HG02623 (cell line): Measurements from ENCODE around the gene ADCY4.

ENCODE experiments used
- ATAC-seq: cut with Tn5 transposase; IDR thresholded peaks from one replicate; pipeline ENCODE4 v1.9.1; 2021; ENCODE audit warnings: moderate library complexity; ENCODE audit not compliant: unreplicated experiment

ADCY4 gene

DNA sequence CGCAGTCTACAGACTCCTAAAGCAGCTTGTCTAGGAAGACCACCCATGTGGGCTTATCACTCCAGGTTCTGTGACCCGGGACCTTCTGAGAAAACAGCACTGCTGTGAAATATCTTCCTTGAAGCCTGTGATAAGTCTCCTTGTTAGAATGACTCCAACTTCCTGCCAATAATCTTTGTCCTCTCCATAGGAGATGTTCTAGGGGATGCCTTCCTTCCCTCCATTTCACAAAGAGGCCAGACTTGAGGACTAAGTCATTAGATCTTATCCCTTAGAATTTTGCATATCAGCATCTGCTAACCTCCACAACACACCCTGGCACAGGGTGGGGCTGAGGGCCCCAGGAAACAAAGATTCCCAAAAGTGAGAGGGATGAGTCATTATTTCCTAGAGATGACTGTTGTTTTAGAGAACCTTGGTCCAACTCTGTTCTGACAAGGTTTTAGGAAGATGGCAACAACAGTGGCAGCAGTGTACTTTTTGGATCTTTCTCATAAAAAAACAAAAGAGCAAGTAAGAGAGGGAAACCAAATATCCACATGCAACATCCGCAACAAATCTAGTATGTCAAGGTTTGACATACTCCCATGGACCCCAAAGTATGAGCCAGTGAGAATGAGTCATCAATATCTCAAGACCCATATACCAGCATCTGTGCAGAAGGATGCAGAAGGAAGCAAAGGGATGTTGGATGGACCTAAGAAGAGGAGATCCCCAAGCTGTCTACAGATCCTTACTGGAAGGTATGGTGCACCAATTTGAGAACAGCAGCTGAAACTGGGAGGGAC, 17.5 kb downstream of the ADCY4 start:
- no peak for ATAC-seq

DNA sequence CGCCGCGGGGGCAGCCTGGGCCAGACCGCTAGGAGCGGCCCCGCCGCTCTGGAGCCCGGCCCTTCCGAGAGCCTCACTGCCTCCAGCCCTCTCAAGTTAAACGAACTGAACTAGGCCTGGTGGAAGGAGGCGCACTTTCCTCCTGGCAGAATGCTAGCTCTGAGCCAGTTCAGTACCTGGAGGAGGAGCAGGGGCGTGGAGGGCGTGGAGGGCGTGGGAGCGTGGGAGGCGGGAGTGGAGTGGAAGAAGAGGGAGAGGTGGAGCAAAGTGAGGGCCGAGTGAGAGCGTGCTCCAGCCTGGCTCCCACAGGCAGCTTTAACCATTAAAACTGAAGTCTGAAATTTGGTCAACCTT, 18.3 kb downstream of the ADCY4 start:
- no peak for ATAC-seq

DNA sequence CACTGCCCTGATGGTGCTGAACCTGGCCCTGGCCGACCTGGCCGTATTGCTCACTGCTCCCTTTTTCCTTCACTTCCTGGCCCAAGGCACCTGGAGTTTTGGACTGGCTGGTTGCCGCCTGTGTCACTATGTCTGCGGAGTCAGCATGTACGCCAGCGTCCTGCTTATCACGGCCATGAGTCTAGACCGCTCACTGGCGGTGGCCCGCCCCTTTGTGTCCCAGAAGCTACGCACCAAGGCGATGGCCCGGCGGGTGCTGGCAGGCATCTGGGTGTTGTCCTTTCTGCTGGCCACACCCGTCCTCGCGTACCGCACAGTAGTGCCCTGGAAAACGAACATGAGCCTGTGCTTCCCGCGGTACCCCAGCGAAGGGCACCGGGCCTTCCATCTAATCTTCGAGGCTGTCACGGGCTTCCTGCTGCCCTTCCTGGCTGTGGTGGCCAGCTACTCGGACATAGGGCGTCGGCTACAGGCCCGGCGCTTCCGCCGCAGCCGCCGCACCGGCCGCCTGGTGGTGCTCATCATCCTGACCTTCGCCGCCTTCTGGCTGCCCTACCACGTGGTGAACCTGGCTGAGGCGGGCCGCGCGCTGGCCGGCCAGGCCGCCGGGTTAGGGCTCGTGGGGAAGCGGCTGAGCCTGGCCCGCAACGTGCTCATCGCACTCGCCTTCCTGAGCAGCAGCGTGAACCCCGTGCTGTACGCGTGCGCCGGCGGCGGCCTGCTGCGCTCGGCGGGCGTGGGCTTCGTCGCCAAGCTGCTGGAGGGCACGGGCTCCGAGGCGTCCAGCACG, 18.9 kb downstream of the ADCY4 start:
- ATAC-seq, result no peak

DNA sequence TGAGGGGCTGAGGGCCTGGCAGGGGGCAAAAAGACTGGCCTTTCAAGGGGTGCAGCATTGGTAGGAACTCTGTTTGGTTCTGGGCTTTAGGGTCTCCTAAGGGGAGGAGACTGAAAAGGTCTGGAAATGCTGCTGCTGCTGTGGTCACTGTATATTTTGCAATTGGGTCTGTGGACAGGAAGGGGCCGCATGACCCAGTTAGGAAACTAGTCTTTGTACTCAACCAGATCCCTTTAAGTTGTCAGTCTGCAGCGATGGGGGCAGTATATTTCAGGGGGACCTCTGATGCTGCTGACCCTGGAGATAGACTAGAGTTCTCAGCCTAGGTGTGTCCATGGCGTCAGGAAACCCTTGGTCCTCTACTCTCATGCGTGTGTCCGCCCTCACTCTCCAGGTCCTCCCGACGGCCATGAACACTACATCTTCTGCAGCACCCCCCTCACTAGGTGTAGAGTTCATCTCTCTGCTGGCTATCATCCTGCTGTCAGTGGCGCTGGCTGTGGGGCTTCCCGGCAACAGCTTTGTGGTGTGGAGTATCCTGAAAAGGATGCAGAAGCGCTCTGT, 19.5 kb downstream of the ADCY4 start:
- no peak for ATAC-seq

DNA sequence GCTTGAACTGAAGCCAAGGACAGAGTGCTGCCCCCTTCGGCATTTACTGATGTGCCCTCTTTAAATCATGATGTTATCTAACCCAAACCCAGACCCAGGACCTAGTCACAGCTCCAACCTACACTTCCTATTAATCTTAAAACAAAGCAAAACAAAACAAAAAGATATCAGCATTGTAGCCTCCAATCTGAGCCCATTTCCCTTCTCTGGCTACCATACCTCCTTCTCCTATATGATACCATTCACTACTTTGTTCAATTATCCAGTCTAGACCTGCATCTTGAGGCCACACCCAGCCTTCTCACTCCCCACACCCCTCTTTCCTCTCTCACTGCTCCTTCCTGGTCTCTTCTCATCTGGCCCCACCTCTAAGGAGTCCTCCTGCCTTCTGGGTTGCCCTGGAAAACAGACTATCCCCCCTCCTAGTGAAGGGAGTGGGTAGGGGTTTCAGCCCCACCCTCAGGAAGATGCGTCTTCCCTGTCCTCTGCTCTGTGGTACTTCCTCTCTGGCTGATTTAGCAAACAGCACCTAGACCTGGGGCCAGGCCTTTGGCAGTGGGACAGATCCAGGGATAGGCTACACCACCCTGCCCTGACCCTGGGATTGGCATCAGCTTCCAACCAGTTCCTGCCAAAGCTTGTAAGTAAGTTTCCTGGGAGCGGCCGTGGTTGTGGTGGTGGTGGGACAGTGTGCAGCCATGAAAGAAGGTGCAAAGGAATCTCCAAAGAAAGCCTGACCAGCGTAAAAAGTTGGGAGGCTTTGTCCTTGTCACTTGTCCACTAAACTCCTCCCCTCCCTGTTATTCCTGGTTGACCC, 20.3 kb downstream of the ADCY4 start:
- ATAC-seq, result no peak

DNA sequence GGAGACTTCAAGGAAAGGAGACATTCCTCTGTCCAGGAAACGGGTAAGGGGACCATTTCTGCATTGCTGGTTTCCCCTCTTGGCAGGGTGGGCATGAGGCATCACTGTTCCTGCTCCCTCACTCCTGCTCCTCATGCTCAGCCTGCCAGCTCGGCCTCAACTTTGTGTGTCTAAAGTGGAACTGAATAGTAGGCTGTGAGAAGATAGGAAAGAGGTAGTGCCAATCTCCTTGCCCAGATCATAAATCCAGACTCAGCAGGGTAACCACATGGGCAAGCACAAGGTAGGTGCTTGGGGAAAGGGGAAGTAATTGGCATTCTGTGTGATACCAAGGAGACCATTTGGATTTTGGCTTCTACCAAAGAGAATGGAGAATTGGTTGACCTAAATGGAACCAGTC, 21.0 kb downstream of the ADCY4 start:
- no peak for ATAC-seq

DNA sequence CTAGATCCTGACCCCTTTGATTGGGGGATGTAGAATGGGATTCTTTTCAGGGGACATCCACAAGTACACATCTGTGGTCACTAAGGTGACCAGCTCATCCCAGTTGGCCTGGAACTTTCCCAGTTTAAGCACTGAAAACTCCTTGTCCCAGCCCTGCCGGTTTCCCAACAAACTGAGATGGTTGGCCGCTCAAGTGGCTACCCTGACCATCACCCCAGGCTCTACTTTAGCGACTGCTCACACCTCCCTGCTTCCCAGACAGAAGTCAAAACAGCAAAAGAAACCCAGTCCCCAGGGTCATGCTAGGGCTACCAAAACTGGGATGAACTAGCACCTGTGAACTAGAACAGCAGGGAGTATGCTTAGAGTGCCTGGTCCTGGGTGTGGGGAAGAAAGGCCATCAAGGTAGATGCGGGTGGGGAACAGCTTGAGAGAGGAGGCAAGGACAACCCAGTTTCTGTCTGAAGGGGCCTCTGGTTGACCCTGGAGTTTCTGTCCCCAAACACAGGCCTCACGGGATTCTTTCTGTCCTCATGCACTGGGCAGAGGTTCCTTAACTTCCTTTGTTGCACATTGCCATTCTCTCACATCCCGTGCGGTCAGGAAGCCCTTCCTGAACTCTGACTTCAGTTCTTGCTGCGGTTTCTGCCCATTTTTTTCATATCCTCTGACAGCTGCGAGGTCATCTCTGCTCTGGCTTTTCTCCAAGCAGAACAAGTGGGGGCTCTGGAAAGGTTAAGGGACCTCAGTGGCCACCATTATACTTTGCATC, 21.9 kb downstream of the ADCY4 start:
- ATAC-seq, result no peak

DNA sequence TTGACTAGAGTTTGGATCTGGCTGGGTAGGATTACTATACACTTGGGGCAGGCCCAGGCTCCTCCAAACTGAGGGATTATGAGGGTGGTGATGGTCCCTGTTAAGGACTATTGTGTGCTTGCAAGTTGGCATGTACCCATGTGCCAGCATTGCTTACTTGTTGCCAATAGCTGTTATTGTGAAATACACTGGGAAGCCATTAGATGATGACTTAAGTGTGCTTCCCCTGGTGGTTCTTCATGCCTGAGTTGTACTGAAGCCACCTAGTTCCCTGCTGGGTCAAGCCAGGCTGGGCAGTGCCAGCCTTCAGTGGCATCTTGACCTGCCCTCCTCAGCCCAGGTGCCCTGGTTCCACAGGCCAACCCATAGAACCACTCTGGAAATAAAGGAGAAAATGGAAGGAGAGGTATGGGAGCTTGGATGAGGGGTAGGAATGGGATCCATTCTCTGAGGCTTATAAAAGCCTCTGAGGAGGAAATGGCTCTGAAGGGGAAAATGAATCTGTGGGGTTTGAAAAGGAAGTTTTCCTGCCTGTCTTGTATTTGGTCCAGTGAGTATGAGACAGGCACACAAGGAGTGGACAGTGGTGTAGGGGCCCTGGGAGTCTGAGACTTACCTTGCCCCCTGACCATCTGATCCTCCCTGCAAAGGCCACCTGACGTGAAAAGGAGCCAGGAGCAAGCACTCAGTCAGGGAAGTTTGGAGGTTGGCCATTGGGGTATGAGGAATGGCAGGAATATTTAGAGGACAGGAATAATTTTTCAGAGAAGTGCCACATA, 22.8 kb downstream of the ADCY4 start:
- ATAC-seq, result no peak

DNA sequence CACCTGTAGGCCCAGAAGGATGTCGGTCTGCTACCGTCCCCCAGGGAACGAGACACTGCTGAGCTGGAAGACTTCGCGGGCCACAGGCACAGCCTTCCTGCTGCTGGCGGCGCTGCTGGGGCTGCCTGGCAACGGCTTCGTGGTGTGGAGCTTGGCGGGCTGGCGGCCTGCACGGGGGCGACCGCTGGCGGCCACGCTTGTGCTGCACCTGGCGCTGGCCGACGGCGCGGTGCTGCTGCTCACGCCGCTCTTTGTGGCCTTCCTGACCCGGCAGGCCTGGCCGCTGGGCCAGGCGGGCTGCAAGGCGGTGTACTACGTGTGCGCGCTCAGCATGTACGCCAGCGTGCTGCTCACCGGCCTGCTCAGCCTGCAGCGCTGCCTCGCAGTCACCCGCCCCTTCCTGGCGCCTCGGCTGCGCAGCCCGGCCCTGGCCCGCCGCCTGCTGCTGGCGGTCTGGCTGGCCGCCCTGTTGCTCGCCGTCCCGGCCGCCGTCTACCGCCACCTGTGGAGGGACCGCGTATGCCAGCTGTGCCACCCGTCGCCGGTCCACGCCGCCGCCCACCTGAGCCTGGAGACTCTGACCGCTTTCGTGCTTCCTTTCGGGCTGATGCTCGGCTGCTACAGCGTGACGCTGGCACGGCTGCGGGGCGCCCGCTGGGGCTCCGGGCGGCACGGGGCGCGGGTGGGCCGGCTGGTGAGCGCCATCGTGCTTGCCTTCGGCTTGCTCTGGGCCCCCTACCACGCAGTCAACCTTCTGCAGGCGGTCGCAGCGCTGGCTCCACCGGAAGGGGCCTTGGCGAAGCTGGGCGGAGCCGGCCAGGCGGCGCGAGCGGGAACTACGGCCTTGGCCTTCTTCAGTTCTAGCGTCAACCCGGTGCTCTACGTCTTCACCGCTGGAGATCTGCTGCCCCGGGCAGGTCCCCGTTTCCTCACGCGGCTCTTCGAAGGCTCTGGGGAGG, 23.9 kb downstream of the ADCY4 start, which contains the start of gene LTB4R:
TSS of gene LTB4R (plus strand) at position 857 of the 959 bp plus-strand sequence. CDS start 4,150 bp downstream, outside the sequence.
- peak; percentile 62 for ATAC-seq

DNA sequence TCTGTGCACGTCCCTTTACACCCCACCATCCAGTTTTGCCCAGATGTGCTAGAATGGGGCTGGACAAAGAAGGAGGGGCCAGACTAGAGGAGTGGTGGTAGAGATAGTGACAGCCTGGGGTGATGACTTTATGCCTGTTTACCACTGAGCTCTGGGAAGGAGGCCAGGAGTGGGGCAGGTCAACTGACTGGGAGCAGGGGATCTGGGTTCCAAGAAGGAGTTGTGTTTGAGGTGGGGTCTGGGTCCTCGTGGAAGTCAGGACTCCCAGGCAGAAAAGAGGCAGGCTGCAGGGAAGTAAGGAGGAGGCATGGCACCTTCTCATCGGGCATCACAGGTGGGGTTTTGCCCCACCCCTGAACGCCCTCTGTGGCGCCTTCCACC, 24.6 kb downstream of the ADCY4 start:
- no peak for ATAC-seq

DNA sequence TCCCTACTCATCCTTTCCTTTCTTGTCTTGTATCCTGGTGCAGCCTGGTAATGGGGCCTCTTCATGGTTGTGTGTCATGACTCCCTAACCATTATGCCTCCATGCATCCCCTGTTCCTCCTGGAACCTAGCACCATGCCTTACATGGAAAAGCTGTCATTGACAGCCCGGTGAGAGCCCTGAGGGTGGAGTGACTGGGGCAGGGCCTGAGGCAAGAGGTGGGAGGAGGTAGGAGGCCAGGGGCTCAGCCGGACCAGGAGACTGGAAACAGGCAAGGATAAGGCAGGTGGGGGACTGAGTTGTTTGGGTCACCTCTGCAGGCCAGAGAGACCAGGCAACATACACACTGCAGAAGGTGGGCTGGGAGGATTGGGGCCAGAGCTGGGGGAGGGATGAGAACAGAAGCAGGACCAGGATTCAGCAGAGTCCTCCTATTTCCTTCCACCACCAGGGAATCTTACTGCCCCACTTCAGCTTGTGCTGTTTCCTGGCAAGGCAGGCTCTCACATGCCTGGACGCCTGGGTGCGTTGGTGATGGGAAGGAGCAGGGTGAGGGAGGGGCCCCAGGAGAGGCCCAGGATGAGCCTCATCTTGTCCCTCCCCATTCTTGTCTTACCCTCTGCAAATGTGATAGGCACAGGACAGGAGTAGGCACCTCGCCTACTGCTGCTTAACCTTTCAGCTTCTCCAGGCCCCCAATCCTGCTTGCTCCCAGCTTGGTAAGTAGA, 25.2 kb downstream of the ADCY4 start, which contains the start of gene LTB4R2:
TSS of gene LTB4R2 (plus strand) at position 603 of the 727 bp plus-strand sequence. CDS start 525 bp downstream, outside the sequence.
- no peak for ATAC-seq

DNA sequence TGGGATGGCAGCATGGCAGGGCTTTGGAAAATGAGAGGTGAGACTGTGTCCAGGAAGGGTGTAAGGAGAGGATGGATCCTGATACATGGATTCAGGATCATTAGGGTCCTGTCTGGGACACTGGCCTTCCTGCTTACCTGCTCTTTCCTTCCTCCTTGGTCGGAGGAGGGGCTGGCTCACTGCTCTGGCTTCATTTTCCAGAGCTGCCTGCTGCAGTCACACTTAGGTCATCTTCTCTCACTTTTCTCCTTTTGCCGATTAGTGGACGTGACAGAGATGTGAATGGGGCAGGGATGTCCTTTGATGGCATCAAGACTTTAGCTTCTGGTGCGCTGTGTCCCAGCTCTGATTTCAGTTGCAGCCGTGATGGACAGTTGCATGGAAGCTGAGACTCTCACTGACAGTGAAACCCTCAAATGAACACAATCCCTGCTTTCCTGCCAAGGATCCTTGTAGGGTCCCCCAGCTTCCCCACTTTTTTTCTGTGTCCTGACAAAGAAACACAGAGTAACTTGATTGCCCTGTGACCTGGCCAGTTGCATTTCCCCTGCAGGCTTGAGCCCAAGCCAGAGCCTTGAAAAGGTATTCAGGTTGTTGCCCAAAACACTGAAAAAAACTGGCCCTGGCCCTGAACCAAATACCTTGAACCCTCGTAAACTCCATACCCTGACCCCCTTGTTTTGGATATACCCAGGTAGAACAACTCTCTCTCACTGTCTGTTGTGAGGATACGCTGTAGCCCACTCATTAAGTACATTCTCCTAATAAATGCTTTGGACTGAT, 26.3 kb downstream of the ADCY4 start:
- no peak for ATAC-seq

DNA sequence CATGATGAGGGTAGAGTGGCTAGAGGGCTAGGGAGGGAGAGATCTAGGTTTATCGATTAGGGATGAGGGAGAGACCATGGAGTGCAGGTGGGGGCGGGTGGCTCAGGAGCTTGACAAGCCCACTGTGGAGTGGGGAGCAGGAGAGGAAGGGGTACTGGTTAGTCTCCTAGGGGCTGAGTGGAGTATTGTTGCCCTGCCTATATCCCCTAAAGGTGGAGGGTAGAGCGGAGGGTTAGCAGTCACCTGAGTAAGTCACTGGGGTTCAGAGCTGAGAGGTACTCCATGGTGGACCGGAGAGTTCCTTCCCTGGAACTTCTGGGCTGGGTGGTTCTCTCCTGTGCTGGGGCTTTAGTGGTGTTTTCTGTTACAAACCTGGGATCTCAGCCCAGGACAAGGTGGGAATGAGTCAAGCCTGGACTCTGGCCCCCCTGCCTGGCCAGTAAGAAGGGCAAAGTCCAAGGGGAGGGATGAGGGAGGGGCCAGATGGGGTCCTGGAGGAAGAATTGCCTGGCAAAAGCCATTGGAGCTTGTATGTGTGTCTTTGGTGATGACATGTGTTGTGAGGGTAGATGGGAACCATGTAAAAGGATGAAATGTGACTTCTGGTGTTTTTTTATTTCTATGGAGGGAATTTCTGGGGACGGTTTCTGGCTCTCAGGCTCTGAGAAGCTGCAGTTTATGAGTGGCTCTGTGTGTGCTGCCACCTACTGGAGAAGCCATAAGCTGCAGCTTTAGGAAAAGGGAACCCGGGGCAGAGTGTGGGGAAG, 27.1 kb downstream of the ADCY4 start, which contains the start of gene CIDEB:
TSS of gene CIDEB (minus strand) at position 403 of the 767 bp plus-strand sequence. CDS start at position 284, 119 bp downstream.
- ATAC-seq, result no peak

DNA sequence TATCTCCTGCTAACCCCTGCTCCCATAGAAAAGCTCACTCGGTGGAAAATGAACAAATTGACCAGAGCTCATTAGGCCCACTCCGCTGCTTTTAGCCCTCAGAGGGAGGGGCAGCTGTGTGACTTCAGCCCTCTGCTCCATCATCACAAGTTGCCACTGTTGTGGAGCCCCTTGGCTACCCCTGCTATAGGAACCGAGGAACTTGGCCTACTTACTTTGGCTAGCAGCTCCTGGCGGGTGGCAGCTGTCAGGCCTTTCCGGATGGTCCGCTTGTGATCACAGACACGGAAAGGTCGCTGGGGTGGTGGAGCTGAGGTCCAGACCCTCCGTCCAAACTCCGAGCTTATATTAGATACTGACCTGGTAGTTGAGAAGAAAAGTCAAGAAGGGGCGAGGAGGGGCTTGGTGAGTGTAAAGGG, 27.7 kb downstream of the ADCY4 start:
- no peak for ATAC-seq

DNA sequence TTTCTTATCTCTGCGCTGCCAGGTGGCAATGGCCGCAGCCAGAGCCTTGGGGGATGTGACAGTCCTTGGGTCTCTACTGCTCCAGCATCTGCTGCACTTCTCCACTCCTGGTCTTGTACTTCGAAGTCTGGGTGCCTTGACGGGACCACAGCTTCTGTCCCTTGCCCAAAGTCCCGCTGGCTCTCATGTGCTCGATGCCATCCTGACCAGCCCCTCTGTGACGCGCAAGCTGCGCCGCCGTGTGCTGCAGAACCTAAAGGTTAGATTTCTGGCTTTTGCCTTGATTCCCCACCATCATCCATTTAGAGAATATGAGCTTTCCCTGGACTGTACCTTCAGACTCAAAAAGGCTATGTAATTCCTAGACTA, 30.9 kb downstream of the ADCY4 start:
- no peak for ATAC-seq
